ENCODE results near the gene SCAF8. TPM values are rescaled to one million over a fixed set of nuclear protein-coding genes. Genes with fewer than 3 reads are reported as not detected.

The SCAF8 gene
- total and polyA plus RNA-seq, 2 of the 8 experiments (the other 6 are each of a cell fraction or from before 2014, with no cell fraction given) = 20.3 to 46.3 TPM

GRCh38 chr6:154783229-154783628, 50.0 kb downstream of the SCAF8 start:
- Histone ChIP-seq H3K9ac (replicated peaks in 1 of 4; ENCODE audit: extremely low read depth in 1 of 4, low read depth in 3 of 4, low read length in 3 of 4) (no peak overlapping the region), H3K18ac (ENCODE audit: extremely low read depth, low read length) (no peak overlapping the region), H2BK120ac (replicated peaks; ENCODE audit: low read depth, low read length) (no peak overlapping the region), H4K5ac (ENCODE audit: insufficient read length, low read depth, low read length) (no peak overlapping the region), H4K91ac (replicated peaks; ENCODE audit: insufficient read length, low read length) (no peak overlapping the region), H3K23ac (ENCODE audit: insufficient read length) (no peak overlapping the region), H3K56ac (replicated peaks; ENCODE audit: insufficient read length, low read depth, low read length) (no peak overlapping the region), H3K27ac (ENCODE audit: low read depth, low read length) (no peak overlapping the region), H2BK12ac (ENCODE audit: low read depth, low read length) (no peak overlapping the region), H3K27me3 (replicated peaks in 1 of 4; ENCODE audit: control insufficient read depth in 3 of 4, extremely low read depth in 1 of 4, insufficient read depth in 3 of 4, low read length in 3 of 4) (no peaks in the 10 kb centered on the region), H4K20me1 (replicated peaks in 1 of 2; ENCODE audit: control insufficient read depth in 1 of 2, insufficient read depth in 2 of 2, low read length in 2 of 2) (peaks cover 0 to 7% of the 10 kb centered on the region in 2 experiments), H2AFZ (ENCODE audit: low read length) (no peak overlapping the region), H3K4ac (replicated peaks; ENCODE audit: insufficient read length, low read depth, low read length) (no peak overlapping the region), H2BK20ac (ENCODE audit: low read length) (no peak overlapping the region), H3K4me1 (replicated peaks in 1 of 4; ENCODE audit: control insufficient read depth in 3 of 4, insufficient read depth in 4 of 4, low read length in 3 of 4) (peaks cover 0 to 7% (median 0%) of the 10 kb centered on the region in 4 experiments; a peak in 1 of 7 replicates), H3K14ac (ENCODE audit: insufficient read length) (no peak overlapping the region), H3K4me3 (ENCODE audit: extremely low read depth in 1 of 4, insufficient read depth in 2 of 4, low read depth in 3 of 4, low read length in 4 of 4) (no peak overlapping the region), H3K79me1 (ENCODE audit: low read depth, low read length) (peaks cover 3% of the 10 kb centered on the region; the same call in 1 of the 2 replicates), H3K36me3 (ENCODE audit: control insufficient read depth in 2 of 4, insufficient read depth in 4 of 4, low read length in 3 of 4) (peaks cover 0 to 10% (median 3%) of the 10 kb centered on the region in 4 experiments; a peak in 3 of 8 replicates), H3K4me2 (ENCODE audit: insufficient read depth in 1 of 2, low read depth in 2 of 2, low read length in 2 of 2) (no peak overlapping the region), H3K23me2 (ENCODE audit: low read depth, low read length) (no peaks in the 10 kb centered on the region; the same call in 1 of the 2 replicates), H2AK5ac (ENCODE audit: low read depth, low read length) (no peak overlapping the region), H4K8ac (ENCODE audit: extremely low read depth, insufficient read depth, low read length) (no peak overlapping the region), H2BK15ac (ENCODE audit: low read length) (no peak overlapping the region), H2BK5ac (ENCODE audit: low read depth, low read length) (no peak overlapping the region), H3K9me3 (ENCODE audit: insufficient read depth in 2 of 2, low read depth in 1 of 2, low read length in 1 of 2) (no peaks in the 10 kb centered on the region), H3K79me2 (ENCODE audit: control insufficient read depth in 1 of 2, insufficient read depth in 2 of 2, low read length in 2 of 2) (peaks cover 0 to 68% of the 10 kb centered on the region in 2 experiments; a peak in 3 of 4 replicates)
- ChIA-PET CTCF (ENCODE audit: partially characterized antibody) (interaction anchor here (1.3 to 1.7 kb wide), 2 partner anchors 11 to 14 kb away, joined by 3 to 4 read pairs; no protein-coding TSS in a partner anchor), POLR2A (ENCODE audit: partially characterized antibody) (interaction anchor here (1.0 to 1.4 kb wide), 3 partner anchors 9 to 52 kb away, joined by 4 read pairs; no protein-coding TSS in a partner anchor)
- DNase-seq (ENCODE audit: low read depth in 1 of 2, low spot score in 2 of 2) = no peak
- WGBS, 2 experiments (ENCODE audit: extremely low coverage in 1 of 2, insufficient coverage in 1 of 2, insufficient read length in 1 of 2, insufficient replicate concordance in 2 of 2, low coverage in 1 of 2, low lambda C conversion rate in 2 of 2, missing lambda C conversion rate in 1 of 2) = 83% methylated on average over 2 of the region's 2 CpGs; no CpG with 5 or more reads in 1 of the 2 experiments
- no peak for FAIRE-seq
- TF ChIP-seq CEBPB (IDR thresholded peaks at IDR 0.05; ENCODE audit: low read depth, low read length) = no peak
- no peak for TF ChIP-seq ZNF274 (IDR thresholded peaks at IDR 0.05; ENCODE audit: borderline replicate concordance, extremely low read depth, low read length)
- TF ChIP-seq TAF1 (IDR thresholded peaks at IDR 0.05; ENCODE audit: low read depth, low read length) = no peak
- no peak for TF ChIP-seq TBP (IDR thresholded peaks at IDR 0.05; ENCODE audit: low read depth, low read length)
- no peak for TF ChIP-seq RFX5 (IDR thresholded peaks at IDR 0.05; ENCODE audit: borderline replicate concordance, low read depth, low read length)
- no peak for TF ChIP-seq SIN3A (conservative IDR thresholded peaks at IDR 0.05 in 1 of 2, IDR thresholded peaks at IDR 0.05 in 1 of 2; ENCODE audit: low read depth in 1 of 2, low read length in 2 of 2)
- TF ChIP-seq CTBP2 (IDR thresholded peaks at IDR 0.05; ENCODE audit: borderline replicate concordance, insufficient read depth, insufficient read length, low read length) = no peak
- no peak for TF ChIP-seq JUND (IDR thresholded peaks at IDR 0.05; ENCODE audit: low read length)
- TF ChIP-seq YY1 (IDR thresholded peaks at IDR 0.05; ENCODE audit: low read depth, low read length) = no peak
